ENCODE results near the gene PMIS2.

GRCh38 chr19:35620001-35620400 lies 34.0 kb downstream of the PMIS2 start:
- TF ChIP-seq YY1 (tag by site-specific recombination; IDR thresholded peaks at IDR 0.05) (no peak), KLF1 (tag by site-specific recombination; IDR thresholded peaks at IDR 0.05) (no peak), ZNF24 (tag by site-specific recombination; IDR thresholded peaks at IDR 0.05) (no peak), ZNF529 (tag by site-specific recombination; IDR thresholded peaks at IDR 0.05; ENCODE audit: insufficient replicate concordance) (no peak), ZBTB7A (tag by site-specific recombination; IDR thresholded peaks at IDR 0.05; ENCODE audit: low read depth) (no peak), ZNF324 (tag by site-specific recombination; IDR thresholded peaks at IDR 0.05) (no peak), ZNF311 (tag by site-specific recombination; IDR thresholded peaks at IDR 0.05; ENCODE audit: borderline replicate concordance) (no peak)
